ENCODE results near the gene PCNT. TPM values are rescaled to one million over a fixed set of nuclear protein-coding genes. Genes with fewer than 3 reads are reported as not detected.

The PCNT gene
- total RNA-seq, 1 experiment from 2014 or later: 41.0 TPM

- TF ChIP-seq AR (CRISPR knock-in tag; IDR thresholded peaks at IDR 0.05) (no peak), ATF6 (CRISPR knock-in tag; IDR thresholded peaks at IDR 0.05) (no peak), ZNF281 (CRISPR knock-in tag; IDR thresholded peaks at IDR 0.05) (no peak)
Measured at GRCh38 chr21:46399686-46400085, 75.7 kb downstream of the PCNT start (continued).

GRCh38 chr21:46401186-46401910, 77.4 kb downstream of the PCNT start:
- ChIA-PET CTCF (no interaction called here), POLR2A (interaction anchor here (0.6 kb wide), 1 partner anchor 67 kb away, joined by 3 read pairs; no protein-coding TSS in a partner anchor)
- DNase-seq (ENCODE audit: low spot score) (no peak), ATAC-seq (no peak)
- Mint-ChIP-seq H3K27ac (no peak overlapping the region), H3K36me3 (peaks cover 52% of the 10 kb centered on the region), H3K27me3 (ENCODE audit: low read depth) (no peaks in the 10 kb centered on the region), H3K4me3 (no peak overlapping the region), H3K9me3 (no peaks in the 10 kb centered on the region), H3K4me1 (no peaks in the 10 kb centered on the region)
- no peak for TF ChIP-seq TCF7 (CRISPR knock-in tag; IDR thresholded peaks at IDR 0.05; ENCODE audit: low read depth)
- TF ChIP-seq TP53 (CRISPR knock-in tag; IDR thresholded peaks at IDR 0.05): no peak
- TF ChIP-seq SP1 (CRISPR knock-in tag; conservative IDR thresholded peaks at IDR 0.05): no peak
- no peak for TF ChIP-seq JAZF1 (CRISPR knock-in tag; IDR thresholded peaks at IDR 0.05)
- TF ChIP-seq ATF3 (CRISPR knock-in tag; conservative IDR thresholded peaks at IDR 0.05): no peak
- TF ChIP-seq PREB (CRISPR knock-in tag; IDR thresholded peaks at IDR 0.05; ENCODE audit: borderline replicate concordance): no peak
- no peak for TF ChIP-seq RELA (CRISPR knock-in tag; IDR thresholded peaks at IDR 0.05; ENCODE audit: borderline replicate concordance)
- no peak for TF ChIP-seq HMGA2 (CRISPR knock-in tag; IDR thresholded peaks at IDR 0.05)
- no peak for TF ChIP-seq NFYB (CRISPR knock-in tag; conservative IDR thresholded peaks at IDR 0.05; ENCODE audit: low read depth)
- TF ChIP-seq SOX15 (CRISPR knock-in tag; IDR thresholded peaks at IDR 0.05): no peak
- TF ChIP-seq NFATC4 (CRISPR knock-in tag; IDR thresholded peaks at IDR 0.05): no peak
- TF ChIP-seq HMGXB4 (CRISPR knock-in tag; IDR thresholded peaks at IDR 0.05): no peak
- no peak for TF ChIP-seq MAX (CRISPR knock-in tag; IDR thresholded peaks at IDR 0.05)
